GM21526 (cell line): Measurements from ENCODE around the gene RAI14.

Experiments
- ATAC-seq: cut with Tn5 transposase; IDR thresholded peaks from one replicate; pipeline ENCODE4 v1.9.1; 2021; ENCODE audit warnings: moderate library complexity; ENCODE audit not compliant: unreplicated experiment, low FRiP score

Gene RAI14

DNA sequence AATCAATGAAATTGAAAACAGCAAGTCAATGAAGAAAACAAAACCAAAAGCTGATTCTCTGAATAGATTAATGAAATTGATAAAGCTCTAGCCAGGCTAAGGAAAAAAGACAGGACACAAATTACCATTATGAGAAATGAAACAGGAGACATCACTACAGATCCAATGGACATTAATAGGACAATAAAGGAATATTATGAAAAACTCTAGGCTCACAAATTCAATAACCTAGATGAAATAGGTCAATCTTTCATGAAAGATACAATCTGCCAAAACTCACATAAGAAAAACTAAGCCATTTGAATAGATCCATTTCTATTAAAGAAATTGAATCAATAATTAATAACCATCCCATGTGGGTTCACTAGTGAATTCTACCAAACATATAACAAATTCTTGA is 220.1 kb downstream of the RAI14 start:
- ATAC-seq: no peak

GRCh38 chr5:34881246-34881645 is 225.1 kb downstream of the RAI14 start:
- no peak for ATAC-seq
